Esophagus muscularis mucosa (tissue), 4 donors: Measurements from ENCODE around the gene ICE1. TPM values are rescaled to one million over a fixed set of nuclear protein-coding genes. Genes with fewer than 3 reads are reported as not detected.
A peak's percentile ranks its signal among the peaks of the same experiment; 100 is the strongest.

Source experiments
- DNase-seq: peaks from one replicate; pipeline ENCODE4 v3.0.0-alpha.2; 2017; ENCODE audit errors: extremely low spot score
- H3K27ac ChIP-seq, 4 donors: fragments of 200-600 bp; sonication (generic); replicated peaks in 1 of 4; 1 replicate in 3 of 4; 2 replicates in 1 of 4; pipeline ENCODE4 v1.5.1; 2016 to 2019; ENCODE audit warnings: mild to moderate bottlenecking in 1 of 4
- H3K27me3 ChIP-seq, 4 donors: fragments of 200-600 bp; sonication (generic); one replicate each; pipeline versions ENCODE4 v1.5.1 to v1.6.0; 2016 to 2019
- H3K36me3 ChIP-seq, 4 donors: fragments of 200-600 bp; sonication (generic); one replicate each; pipeline ENCODE4 v1.5.1; 2016 to 2019
- H3K4me1 ChIP-seq, 4 donors: fragments of 200-600 bp; sonication (generic); one replicate each; pipeline ENCODE4 v1.5.1; 2016 to 2019
- H3K4me3 ChIP-seq, 4 donors: fragments of 200-600 bp; sonication (generic); 1 replicate in 2 of 4; 2 replicates in 2 of 4; pipeline ENCODE4 v1.5.1; 2016 to 2019; ENCODE audit warnings: mild to moderate bottlenecking in 4 of 4, moderate library complexity in 1 of 4
- H3K9me3 ChIP-seq, 4 donors: fragments of 200-600 bp; sonication (generic); 1 replicate in 3 of 4; 2 replicates in 1 of 4; pipeline ENCODE4 v1.5.1; 2016 to 2019
- EP300 ChIP-seq: sonication (generic); formaldehyde crosslinking; IDR thresholded peaks from one replicate; pipeline ENCODE4 v1.6.1; 2017; ENCODE audit warnings: antibody characterized with exemption
- POLR2A ChIP-seq: fragments of 450-650 bp; IDR thresholded peaks from one replicate; pipeline ENCODE4 v1.6.1; 2017; ENCODE audit warnings: antibody characterized with exemption, moderate library complexity, mild to moderate bottlenecking, low read depth
- POLR2AphosphoS5 ChIP-seq, 2 donors: sonication (generic); formaldehyde crosslinking; IDR thresholded peaks; one replicate each; pipeline ENCODE4 v1.6.1; 2017; ENCODE audit warnings: antibody characterized with exemption in 2 of 2
- WGBS: methylation state at CpG from one replicate; pipeline ENCODE4 v1.1.5; 2018; 5-methylcytosine and 5-hydroxymethylcytosine counted together
- intact Hi-C: fragments of 100-400 bp; cut with DNase I; formaldehyde crosslinking; loops from one replicate; pipeline ENCODE4 v1.15.1; 2023
- total RNA-seq, 4 donors: library from RNA; depleted of rRNA; stranded (reverse); fragments of >200 nt; gene quantifications; one replicate each; pipeline versions ENCODE4 v1.1.0 to v1.2.1, GENCODE V29; 2016
- TF ChIP-seq, protein P1 (sequence below), 3 experiments: fragments of 200-600 bp in 2 of 3; fragments of 450-650 bp in 1 of 3; sonication (generic) in 2 of 3; IDR thresholded peaks; one replicate each; pipeline ENCODE4 v1.5.1; 2017 to 2019; ENCODE audit warnings: antibody characterized with exemption in 3 of 3, mild to moderate bottlenecking in 2 of 3, moderate library complexity in 1 of 3

ICE1 gene
- total RNA-seq, 4 donors from 2014 or later: 27.6 to 31.6 (median 30.1) TPM

GRCh38 chr5:5422819-5423515, 490 bp downstream of the ICE1 start:
- peak overlapping the region; percentile 96 to 100 (median 97) for H3K4me3 ChIP-seq
- intact Hi-C loops: loop anchor here (5.0 kb wide), 1 partner anchor 1279 kb away; no protein-coding TSS in a partner anchor
- DNase-seq: peak; percentile 50
- peaks cover 0 to 4% (median 0%) of the 10 kb centered on the region in 4 donors for H3K36me3 ChIP-seq
- H3K27ac ChIP-seq: peak overlapping the region; percentile 93 to 96 (median 96)
- peaks cover 26 to 60% (median 50%) of the 10 kb centered on the region in 4 donors for H3K4me1 ChIP-seq
- TF ChIP-seq EP300: no peak
- no peak for TF ChIP-seq POLR2AphosphoS5 (IDR thresholded peaks at IDR 0.05)
- no peak for TF ChIP-seq POLR2A
- TF ChIP-seq, protein P1, sequence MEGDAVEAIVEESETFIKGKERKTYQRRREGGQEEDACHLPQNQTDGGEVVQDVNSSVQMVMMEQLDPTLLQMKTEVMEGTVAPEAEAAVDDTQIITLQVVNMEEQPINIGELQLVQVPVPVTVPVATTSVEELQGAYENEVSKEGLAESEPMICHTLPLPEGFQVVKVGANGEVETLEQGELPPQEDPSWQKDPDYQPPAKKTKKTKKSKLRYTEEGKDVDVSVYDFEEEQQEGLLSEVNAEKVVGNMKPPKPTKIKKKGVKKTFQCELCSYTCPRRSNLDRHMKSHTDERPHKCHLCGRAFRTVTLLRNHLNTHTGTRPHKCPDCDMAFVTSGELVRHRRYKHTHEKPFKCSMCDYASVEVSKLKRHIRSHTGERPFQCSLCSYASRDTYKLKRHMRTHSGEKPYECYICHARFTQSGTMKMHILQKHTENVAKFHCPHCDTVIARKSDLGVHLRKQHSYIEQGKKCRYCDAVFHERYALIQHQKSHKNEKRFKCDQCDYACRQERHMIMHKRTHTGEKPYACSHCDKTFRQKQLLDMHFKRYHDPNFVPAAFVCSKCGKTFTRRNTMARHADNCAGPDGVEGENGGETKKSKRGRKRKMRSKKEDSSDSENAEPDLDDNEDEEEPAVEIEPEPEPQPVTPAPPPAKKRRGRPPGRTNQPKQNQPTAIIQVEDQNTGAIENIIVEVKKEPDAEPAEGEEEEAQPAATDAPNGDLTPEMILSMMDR (IDR thresholded peaks at IDR 0.05): no peak
- no peaks in the 10 kb centered on the region for H3K27me3 ChIP-seq
- no peaks in the 10 kb centered on the region for H3K9me3 ChIP-seq
- 2% methylated on average over 15 of the region's 58 CpGs for WGBS

GRCh38 chr5:5423586-5423985, 1.1 kb downstream of the ICE1 start:
- Histone ChIP-seq H3K27me3 (no peaks in the 10 kb centered on the region), H3K4me3 (peak overlapping the region; percentile 96 to 100 (median 97)), H3K36me3 (no peaks in the 10 kb centered on the region), H3K9me3 (no peaks in the 10 kb centered on the region), H3K4me1 (peaks cover 26 to 60% (median 53%) of the 10 kb centered on the region in 4 donors), H3K27ac (peak overlapping the region in 3 of 4 donors; percentile 95 to 96 (median 96))
- WGBS: 50% methylated on average over 7 of the region's 7 CpGs
- intact Hi-C loops: loop anchor here (5.0 kb wide), 1 partner anchor 1279 kb away; no protein-coding TSS in a partner anchor
- no peak for DNase-seq
- TF ChIP-seq, protein P1 (IDR thresholded peaks at IDR 0.05): no peak
- TF ChIP-seq POLR2AphosphoS5 (IDR thresholded peaks at IDR 0.05) (no peak), EP300 (no peak), POLR2A (no peak)

GRCh38 chr5:5424736-5425135, 2.3 kb downstream of the ICE1 start:
- intact Hi-C loops: loop anchor here (5.0 kb wide), 1 partner anchor 1278 kb away; no protein-coding TSS in a partner anchor
- 79% methylated on average over 2 of the region's 2 CpGs for WGBS

GRCh38 chr5:5430136-5430535, 7.7 kb downstream of the ICE1 start:
- Histone ChIP-seq H3K4me1 (peaks cover 45 to 81% (median 71%) of the 10 kb centered on the region in 4 donors), H3K27ac (no peak overlapping the region), H3K9me3 (no peaks in the 10 kb centered on the region), H3K36me3 (no peaks in the 10 kb centered on the region), H3K27me3 (no peaks in the 10 kb centered on the region), H3K4me3 (no peak overlapping the region)
- 86% methylated on average over 3 of the region's 3 CpGs for WGBS
- DNase-seq: no peak
- TF ChIP-seq EP300 (no peak), POLR2A (no peak)
- TF ChIP-seq, protein P1 (IDR thresholded peaks at IDR 0.05): no peak
- intact Hi-C loops: no loop called here

More at GRCh38 chr5:5424736-5425135, 2.3 kb downstream of the ICE1 start:
- Histone ChIP-seq H3K27ac (no peak overlapping the region), H3K9me3 (no peaks in the 10 kb centered on the region), H3K4me3 (no peak overlapping the region), H3K27me3 (no peaks in the 10 kb centered on the region), H3K4me1 (peaks cover 38 to 70% (median 64%) of the 10 kb centered on the region in 4 donors), H3K36me3 (no peaks in the 10 kb centered on the region)
- TF ChIP-seq POLR2A (no peak), POLR2AphosphoS5 (IDR thresholded peaks at IDR 0.05) (no peak), EP300 (no peak)
- TF ChIP-seq, protein P1 (IDR thresholded peaks at IDR 0.05): no peak
- DNase-seq: peak; percentile 42
